ENCODE results near the gene FGFR4. TPM values are rescaled to one million over a fixed set of nuclear protein-coding genes. Genes with fewer than 3 reads are reported as not detected.

Gene FGFR4
- total RNA-seq, 4 donors from 2014 or later: 1.8 to 12.2 (median 5.4) TPM

GRCh38 chr5:177142778-177143177, 56.1 kb downstream of the FGFR4 start:
- peaks cover 61% of the 10 kb centered on the region for H3K36me3 ChIP-seq
- TF ChIP-seq POLR2AphosphoS5 (IDR thresholded peaks at IDR 0.05) (no peak), EP300 (IDR thresholded peaks at IDR 0.05) (no peak), POLR2A (IDR thresholded peaks at IDR 0.05) (no peak), CTCF (IDR thresholded peaks at IDR 0.05) (no peak)
- no peak for DNase-seq (ENCODE audit: low spot score in 2 of 2)
- H3K9me3 ChIP-seq: no peaks in the 10 kb centered on the region
- no peak overlapping the region for H3K4me3 ChIP-seq
- 95% methylated on average over 1 of the region's 1 CpG for WGBS
- no peak overlapping the region for H3K27ac ChIP-seq
- H3K27me3 ChIP-seq: no peaks in the 10 kb centered on the region
- peaks cover 20% of the 10 kb centered on the region for H3K4me1 ChIP-seq

- Histone ChIP-seq H3K27ac (no peak overlapping the region), H3K9me3 (no peaks in the 10 kb centered on the region), H3K36me3 (peaks cover 70% of the 10 kb centered on the region), H3K4me3 (no peak overlapping the region), H3K27me3 (no peaks in the 10 kb centered on the region), H3K4me1 (no peaks in the 10 kb centered on the region)
- peak in 1 of 2 donors; percentile 34 for DNase-seq (ENCODE audit: low spot score in 2 of 2)
- no peak for TF ChIP-seq POLR2A (IDR thresholded peaks at IDR 0.05)
- no peak for TF ChIP-seq CTCF (IDR thresholded peaks at IDR 0.05)
- TF ChIP-seq POLR2AphosphoS5 (IDR thresholded peaks at IDR 0.05): no peak
- no peak for TF ChIP-seq EP300 (IDR thresholded peaks at IDR 0.05)
- WGBS: 83% methylated on average over 17 of the region's 17 CpGs
Measured at GRCh38 chr5:177146891-177147638, 60.4 kb downstream of the FGFR4 start.

Other genes with a start within 250 kb of the FGFR4 start
- 1 to 10 TPM in 1 of 4 donors, under 1 TPM in 3; 0.16 to 1.0 (median 0.83) TPM for gene HK3, start 187.6 kb upstream of the FGFR4 start, total RNA-seq
- gene UIMC1, start 80.1 kb upstream of the FGFR4 start, total RNA-seq: 10 to 100 TPM; 19.2 to 37.3 (median 23.2) TPM
- 10 to 100 TPM; 13.9 to 29.0 (median 15.8) TPM for gene ZNF346, start 64.2 kb upstream of the FGFR4 start, total RNA-seq
- gene NSD1, start 46.9 kb downstream of the FGFR4 start, total RNA-seq: 10 to 100 TPM; 36.0 to 67.9 (median 51.3) TPM
- gene RAB24, start 216.8 kb downstream of the FGFR4 start, total RNA-seq: 10 to 100 TPM; 36.7 to 70.1 (median 43.3) TPM
- gene PRELID1, start 216.9 kb downstream of the FGFR4 start, total RNA-seq: 10 to 100 TPM; 54.2 to 90.1 (median 62.1) TPM
- gene MXD3, start 225.0 kb downstream of the FGFR4 start, total RNA-seq: 10 to 100 TPM in 3 of 4 donors, 1 to 10 TPM in 1; 8.7 to 30.3 (median 11.7) TPM

Data from suprapubic skin (tissue), 4 donors.